Liver (tissue), 3 donors: ENCODE measurements around the gene DST.

ENCODE experiments used
- ATF3 ChIP-seq: IDR thresholded peaks from 2 replicates; pipeline ENCODE4 v1.6.1; 2016; ENCODE audit warnings: antibody characterized with exemption
- CTCF ChIP-seq: fragments of 150-350 bp; IDR thresholded peaks from 2 replicates; pipeline ENCODE4 v1.5.1; 2017; ENCODE audit warnings: improper control_type of control experiment, low read depth, low read length; ENCODE audit not compliant: missing input control
- EGR1 ChIP-seq, 2 donors: IDR thresholded peaks; 2 replicates each; pipeline ENCODE4 v1.6.1; 2016 to 2018; ENCODE audit warnings: antibody characterized with exemption in 2 of 2, low read depth in 2 of 2
- HNF4G ChIP-seq: IDR thresholded peaks from 2 replicates; pipeline ENCODE4 v1.6.1; 2016; ENCODE audit warnings: antibody characterized with exemption
- REST ChIP-seq: IDR thresholded peaks from 2 replicates; pipeline ENCODE4 v1.6.1; 2016; ENCODE audit warnings: antibody characterized with exemption, mild to moderate bottlenecking
- TAF1 ChIP-seq: conservative IDR thresholded peaks from 2 replicates; pipeline ENCODE4 v1.6.1; 2016; ENCODE audit warnings: antibody characterized with exemption, mild to moderate bottlenecking
- YY1 ChIP-seq: IDR thresholded peaks from 2 replicates; pipeline ENCODE4 v1.6.1; 2016; ENCODE audit warnings: antibody characterized with exemption, mild to moderate bottlenecking
- donor health status: healthy.
- donor health status: healthy.

- TF ChIP-seq CTCF (no peak), HNF4G (no peak), REST (no peak), ATF3 (peak; percentile 41), TAF1 (no peak), EGR1 (IDR thresholded peaks at IDR 0.05; ENCODE audit: low read depth in 2 of 2) (no peak), YY1 (no peak)
Observed at GRCh38 chr6:56514395-56514794, 128.3 kb downstream of the DST start.
